Cerebellar nuclear complex (tissue), 1 donor: ENCODE measurements around the gene PTX4.
"Not testable (repeated sequence)": the region's sequence is repeated elsewhere in the genome, so short reads cannot be mapped to it uniquely, and the experiment has no call there.

Source experiments
- DNase-seq, 2 experiments: peaks; one replicate each; lab custom pipeline; 2025; lab: John Stamatoyannopoulos, UW

The PTX4 gene

GRCh38 chr16:1443980-1444729 is 44.6 kb downstream of the PTX4 start, which contains the start of gene CCDC154:
TSS of gene CCDC154 (minus strand) at chr16:1444556. CDS start at chr16:1444322, 234 bp downstream.
- DNase-seq = no peak

- no peak for DNase-seq
Measured at GRCh38 chr16:1443403-1443973, 45.3 kb downstream of the PTX4 start.

GRCh38 chr16:1442697-1443096 is 46.0 kb downstream of the PTX4 start:
- no peak for DNase-seq

- no peak for DNase-seq
Measured at GRCh38 chr16:1441391-1441829, 47.3 kb downstream of the PTX4 start.

GRCh38 chr16:1439699-1440074 is 49.1 kb downstream of the PTX4 start:
- not testable (repeated sequence) for DNase-seq

GRCh38 chr16:1439058-1439698 is 49.6 kb downstream of the PTX4 start:
- DNase-seq = no peak

GRCh38 chr16:1438229-1439057 is 50.3 kb downstream of the PTX4 start:
- DNase-seq = no peak

GRCh38 chr16:1437606-1438005 is 51.1 kb downstream of the PTX4 start:
- no peak for DNase-seq

GRCh38 chr16:1436731-1437355 is 51.9 kb downstream of the PTX4 start:
- DNase-seq = no peak

GRCh38 chr16:1435921-1436697 is 52.6 kb downstream of the PTX4 start:
- DNase-seq = no peak
